NCI-H82 treated with DMSO at 0.1 percent for 48 hours (cell line): ENCODE results near the gene CACNA1D.

Source experiments
- DNase-seq: peaks from one replicate; lab custom pipeline; 2025; ENCODE audit not compliant: unreplicated experiment; lab: John Stamatoyannopoulos, UW

The CACNA1D gene

DNA sequence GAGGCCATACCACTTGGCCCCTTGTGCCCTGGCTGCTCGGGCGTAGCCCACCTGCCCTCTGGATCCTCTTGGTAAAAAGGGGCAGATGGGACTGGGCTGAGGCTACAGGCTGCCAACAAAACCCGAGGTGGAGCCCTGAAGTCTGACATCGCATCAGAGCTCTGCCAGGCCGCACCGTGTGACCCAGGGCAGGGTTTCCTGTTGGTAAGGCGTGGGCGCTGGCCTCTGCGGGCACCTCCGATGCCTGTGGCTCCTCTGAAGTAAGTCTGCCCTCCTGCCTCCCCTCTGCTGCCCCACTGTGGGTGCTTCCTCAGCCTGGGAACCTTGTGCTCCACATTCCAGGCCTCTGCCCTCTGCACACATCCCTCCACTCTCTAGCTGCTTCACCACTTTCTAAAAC, 342.9 kb downstream of the CACNA1D start:
- DNase-seq: no peak

DNA sequence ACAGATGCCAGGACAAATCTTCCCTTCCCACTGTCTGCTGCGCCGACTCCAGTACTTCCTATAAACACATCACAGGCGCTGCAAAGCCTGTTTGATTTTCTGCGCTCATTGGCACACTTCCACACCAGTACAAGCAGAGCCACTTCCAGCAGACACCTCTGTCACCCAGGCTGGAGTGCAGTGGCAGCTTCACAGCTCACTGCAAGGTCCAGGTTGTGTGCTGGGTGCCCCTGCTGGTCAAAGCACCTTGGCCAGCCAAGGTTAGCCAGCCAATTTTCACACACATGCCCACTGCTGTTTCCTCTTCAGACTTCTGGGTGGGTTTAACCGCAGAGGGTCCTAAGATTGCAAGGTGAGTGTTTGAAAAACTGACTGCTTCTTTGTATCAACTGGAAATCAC, 346.9 kb downstream of the CACNA1D start:
- DNase-seq: no peak

DNA sequence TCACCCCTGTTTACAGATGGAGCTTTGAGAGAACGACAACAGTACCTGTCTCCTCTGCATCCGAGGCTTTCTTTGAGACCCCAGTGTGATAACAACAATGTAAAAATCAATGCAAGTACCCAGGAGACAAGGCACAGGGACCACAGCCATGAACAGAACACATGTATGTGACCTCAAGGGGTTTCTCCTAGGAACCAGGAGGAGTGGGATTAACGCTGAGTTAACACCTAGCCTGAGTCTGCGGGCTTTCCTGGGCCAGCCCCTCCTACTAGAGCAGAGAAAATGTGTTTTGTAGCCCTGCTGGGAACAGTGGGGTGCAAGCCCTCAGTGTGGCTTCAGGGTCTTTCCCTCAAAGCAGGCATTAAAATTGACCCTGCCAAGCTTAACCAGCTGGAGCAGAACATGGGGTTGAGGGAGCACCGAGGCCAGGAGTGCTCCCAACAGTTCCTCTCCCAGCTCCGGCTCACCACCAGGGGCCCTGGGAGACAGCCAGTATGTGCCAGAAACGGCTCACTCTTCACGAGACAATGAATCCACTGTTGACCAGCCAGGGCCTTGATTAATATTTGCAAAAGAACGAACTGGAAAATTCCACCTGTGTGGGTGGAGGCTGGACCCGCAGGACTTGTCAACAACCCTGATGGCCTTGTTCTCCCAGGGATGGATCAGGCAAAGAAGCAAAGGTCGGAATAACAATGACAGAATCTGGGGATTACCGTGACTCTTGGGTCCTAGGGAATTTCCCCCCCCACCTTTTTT, 348.2 kb downstream of the CACNA1D start:
- DNase-seq: no peak

DNA sequence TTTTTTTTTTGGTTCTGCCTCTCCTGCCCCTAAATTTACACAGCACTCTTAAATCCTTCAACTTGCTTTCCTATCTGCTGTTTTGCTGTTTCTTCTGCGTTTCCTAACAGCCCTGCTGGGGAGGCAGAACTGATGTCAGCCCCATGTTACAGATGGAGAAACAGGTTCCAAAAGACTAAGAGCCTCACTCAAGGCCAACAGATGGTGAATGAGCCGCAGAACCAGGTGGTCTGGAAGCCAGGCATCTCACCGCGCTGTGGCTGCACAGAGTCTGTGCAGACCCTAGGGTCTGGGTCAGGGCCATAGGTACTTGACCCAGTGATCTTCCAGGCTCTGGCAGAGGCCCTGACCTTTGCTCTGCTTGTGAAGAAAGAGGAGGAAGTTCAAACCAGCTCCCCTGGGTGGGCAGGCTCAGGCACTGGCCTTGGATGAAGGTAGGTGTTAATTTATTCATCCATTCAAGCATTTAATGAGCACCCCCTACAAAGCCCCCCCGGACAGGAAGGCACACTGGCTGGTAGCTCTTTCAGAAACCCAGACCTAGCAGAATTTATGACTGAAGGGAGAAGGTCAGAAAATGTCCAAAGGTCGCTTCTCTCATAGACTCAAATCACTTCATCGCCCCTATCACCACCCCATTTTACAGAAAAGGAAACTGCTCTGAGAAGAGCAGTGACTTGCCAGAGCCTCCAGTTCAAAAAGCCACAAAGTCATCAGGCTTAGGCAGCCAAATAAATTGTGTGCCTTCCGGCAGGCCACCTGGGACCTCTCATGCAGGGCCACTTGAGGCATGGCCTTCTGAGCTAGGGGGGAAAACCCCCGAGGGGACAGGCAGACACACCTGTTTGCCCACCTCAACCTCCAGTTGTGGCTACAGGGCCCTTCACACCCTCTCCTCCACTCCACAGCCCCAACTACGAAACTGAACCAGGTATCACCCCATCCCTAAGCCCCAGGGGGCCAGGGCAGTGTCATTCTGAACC, 349.1 kb downstream of the CACNA1D start:
- DNase-seq: no peak

DNA sequence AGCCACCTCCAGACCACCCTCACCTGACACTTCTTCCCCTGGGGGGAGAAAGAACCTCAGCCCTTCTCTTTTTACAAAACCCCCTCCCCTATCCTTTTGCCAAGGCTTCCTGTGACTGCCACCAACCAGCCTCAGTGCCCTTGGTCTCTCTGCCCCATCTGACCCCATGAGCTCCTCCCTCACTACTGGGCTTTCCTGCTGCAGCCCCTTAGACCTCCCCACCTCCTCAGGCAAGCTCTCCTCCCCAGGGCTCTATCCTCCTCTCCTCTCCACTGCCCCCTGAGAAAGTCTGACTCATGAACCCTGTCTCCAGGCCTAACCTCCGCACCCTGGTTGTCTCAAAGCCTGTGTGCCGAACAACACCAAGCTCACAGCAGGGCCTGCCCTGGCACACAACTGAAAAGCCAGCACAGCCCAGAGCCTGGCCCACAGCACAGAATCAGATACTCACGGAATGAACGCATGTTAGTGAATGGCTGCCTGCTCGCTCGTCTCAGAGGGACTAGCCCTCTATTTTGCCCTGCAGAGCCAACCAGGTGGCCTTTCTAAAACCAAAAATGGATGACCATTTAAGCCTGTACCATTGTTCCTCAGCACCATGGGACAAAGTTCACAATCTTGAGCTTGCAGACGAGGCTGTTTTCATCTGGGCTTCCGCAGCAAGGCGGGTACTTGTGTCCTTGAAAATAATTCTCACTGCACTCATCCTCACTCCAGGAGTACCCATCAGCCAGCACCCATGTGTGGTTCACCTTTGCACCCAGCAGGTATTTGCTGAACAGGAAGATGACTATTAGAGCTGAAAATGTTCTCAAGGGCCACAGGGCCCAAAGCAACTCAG, 350.1 kb downstream of the CACNA1D start:
- DNase-seq: no peak

DNA sequence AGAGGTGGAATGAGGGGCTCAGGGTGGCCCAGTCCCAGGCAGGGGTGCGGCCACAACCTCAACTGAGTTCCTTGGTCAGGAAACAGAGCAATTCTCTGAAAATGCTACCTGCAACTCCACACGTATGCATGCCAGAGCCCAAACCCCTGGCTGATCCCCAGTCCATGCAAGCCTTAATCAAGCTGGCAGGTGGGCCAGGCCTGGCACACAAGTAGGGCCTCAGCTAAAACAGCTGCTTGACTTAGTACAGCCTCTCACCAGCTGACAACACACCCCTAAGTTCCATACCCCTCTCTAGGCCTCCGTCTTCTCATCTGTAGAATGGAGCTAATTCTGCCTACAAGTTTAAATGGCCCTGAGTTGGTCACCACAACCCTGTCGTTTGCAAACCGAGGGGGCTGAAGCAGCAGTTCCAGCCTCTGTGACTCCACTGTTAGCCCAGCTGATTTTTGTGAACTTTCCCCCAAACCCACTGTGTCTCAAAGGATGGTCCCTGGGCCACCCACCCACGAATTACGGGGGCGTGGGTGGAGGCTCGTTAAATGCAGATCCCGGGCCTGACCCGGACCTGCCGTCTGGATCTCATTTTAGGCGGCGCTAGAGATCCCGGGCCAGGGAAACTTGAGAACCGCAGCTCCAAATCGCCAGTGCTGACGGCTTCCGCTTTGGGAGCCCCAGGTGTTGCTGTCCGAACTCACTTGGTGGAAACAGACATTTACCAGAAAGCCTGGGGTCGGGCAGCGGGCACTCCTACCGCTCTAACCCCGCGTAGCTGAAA, 350.9 kb downstream of the CACNA1D start:
- no peak for DNase-seq

DNA sequence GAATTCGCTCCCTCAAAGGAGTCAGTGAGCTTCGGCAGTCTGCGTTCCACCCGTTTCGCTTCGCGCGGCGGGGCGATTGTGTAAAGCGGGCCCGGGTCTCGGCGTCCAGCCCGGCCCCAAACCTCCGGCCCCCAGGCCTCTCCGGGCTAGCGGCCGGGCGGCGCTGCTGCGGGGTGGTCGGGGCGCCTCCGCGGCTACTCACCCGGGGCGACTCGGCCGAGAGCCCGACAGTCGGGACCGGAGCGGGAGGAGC, 351.4 kb downstream of the CACNA1D start:
- no peak for DNase-seq

DNA sequence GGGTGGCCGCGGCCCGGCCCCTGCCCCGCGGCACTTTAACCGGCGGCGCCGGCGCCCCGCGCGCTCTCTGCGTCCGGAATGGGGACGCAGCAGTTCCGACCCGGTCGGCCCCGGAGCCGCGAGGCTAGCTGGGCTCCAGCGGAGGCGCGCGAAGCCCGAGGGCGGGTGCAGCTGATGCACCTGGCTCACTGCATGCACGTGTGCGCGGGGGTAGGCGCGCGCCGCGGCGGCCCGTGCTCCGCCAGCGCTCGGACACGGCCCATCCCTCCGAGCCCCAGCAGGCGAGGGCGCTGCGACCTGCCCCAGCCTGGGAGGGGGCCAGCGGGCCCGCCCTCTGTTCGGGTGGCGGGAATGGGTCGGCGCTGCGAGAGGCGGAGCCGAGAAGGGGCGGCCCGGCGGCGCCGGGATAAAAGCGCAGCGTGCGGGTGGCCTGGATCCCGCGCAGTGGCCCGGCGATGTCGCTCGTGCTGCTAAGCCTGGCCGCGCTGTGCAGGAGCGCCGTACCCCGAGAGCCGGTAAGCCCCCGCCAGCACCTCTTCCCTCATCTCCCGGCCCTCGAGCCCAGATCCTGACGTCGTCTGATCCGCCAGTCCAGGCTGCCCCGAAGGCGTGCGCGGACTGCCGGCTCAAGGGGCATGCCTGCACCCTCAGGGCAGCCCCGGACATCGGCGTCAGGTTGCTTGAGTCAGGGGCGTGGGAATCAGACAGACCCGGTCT, 351.9 kb downstream of the CACNA1D start, which contains the start of the genes CHDH and IL17RB:
TSS of gene CHDH (minus strand) at position 286 of the 717 bp plus-strand sequence. CDS start 22,411 bp downstream, outside the sequence.
TSS of gene IL17RB (plus strand) at position 435 of the 717 bp plus-strand sequence. CDS start at position 456, 21 bp downstream.
- DNase-seq: no peak

DNA sequence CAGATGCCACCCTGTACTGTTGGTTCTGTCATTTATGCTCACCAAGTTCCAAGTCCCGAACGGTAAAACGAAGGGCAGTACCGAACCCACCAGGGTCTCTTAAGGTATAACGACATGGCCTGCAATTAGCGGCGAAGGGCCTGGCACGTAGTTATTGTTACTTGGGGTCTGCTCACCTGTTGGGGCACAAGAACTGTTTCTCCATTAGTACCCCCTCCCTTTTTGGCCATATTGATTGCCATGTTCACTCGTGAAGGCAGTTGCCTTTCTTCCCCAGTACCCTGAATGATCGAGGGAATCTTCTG, 352.4 kb downstream of the CACNA1D start:
- no peak for DNase-seq

DNA sequence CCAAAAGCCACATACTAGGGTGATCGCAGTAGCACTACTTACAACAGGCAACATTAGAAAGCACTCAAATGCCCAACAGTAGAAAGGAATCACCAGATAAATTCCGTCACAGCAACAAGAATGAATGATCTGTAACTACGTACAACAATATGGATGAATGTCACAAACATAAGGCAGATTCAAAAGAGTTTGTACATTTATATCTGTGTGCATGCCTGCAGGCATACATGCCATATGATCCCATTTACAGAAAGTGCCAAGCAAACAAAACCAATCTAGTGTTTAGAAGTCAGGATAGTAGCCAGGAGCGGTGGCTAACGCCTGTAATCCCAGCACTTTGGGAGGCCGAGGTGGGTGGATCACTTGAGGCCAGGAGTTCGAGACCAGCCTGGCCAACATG, 355.5 kb downstream of the CACNA1D start:
- no peak for DNase-seq

DNA sequence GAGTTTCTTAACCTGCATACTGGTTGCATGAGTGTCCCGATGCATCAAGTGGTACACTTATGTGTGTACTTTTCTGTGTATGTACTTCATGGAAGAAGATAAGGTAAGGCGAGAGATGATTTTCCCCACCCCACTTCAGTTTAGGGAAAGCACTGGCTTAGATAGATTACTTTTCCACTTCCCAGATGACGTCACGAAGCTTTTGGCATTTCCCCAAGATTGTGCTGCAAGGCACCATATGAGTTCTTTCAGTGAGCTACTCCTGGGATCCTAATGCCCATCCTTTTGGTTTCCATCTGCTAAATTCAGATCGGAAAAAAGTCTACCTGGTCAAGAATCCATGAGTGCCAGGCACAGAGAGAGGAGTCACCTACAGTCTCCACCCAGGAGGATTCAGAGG, 356.5 kb downstream of the CACNA1D start:
- DNase-seq: no peak

DNA sequence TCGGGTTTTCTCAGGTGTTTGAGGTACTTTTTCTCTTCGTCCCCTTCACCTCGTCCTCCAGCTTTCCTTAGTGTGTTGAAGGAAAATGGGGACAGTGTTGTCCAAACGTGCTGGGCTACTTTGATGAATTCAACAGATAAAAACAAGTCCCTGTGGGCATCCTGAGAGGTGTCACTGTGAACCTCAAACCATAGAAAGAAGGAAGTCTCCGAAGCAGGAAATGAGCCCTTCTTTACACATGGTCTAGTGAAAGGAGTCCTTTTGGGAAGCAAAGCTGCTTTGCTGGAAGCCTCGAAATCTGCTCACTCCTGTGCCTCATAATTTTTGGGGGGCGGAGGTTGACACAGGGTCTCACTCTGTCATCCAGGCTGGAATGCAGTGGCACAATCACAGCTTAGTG, 362.6 kb downstream of the CACNA1D start:
- no peak for DNase-seq

DNA sequence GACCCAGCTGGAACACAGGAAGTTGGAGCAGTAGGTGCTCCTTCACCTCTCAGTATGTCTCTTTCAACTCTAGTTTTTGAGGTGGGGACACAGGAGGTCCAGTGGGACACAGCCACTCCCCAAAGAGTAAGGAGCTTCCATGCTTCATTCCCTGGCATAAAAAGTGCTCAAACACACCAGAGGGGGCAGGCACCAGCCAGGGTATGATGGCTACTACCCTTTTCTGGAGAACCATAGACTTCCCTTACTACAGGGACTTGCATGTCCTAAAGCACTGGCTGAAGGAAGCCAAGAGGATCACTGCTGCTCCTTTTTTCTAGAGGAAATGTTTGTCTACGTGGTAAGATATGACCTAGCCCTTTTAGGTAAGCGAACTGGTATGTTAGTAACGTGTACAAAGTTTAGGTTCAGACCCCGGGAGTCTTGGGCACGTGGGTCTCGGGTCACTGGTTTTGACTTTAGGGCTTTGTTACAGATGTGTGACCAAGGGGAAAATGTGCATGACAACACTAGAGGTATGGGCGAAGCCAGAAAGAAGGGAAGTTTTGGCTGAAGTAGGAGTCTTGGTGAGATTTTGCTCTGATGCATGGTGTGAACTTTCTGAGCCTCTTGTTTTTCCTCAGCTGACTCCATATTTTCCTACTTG, 363.8 kb downstream of the CACNA1D start:
- no peak for DNase-seq

DNA sequence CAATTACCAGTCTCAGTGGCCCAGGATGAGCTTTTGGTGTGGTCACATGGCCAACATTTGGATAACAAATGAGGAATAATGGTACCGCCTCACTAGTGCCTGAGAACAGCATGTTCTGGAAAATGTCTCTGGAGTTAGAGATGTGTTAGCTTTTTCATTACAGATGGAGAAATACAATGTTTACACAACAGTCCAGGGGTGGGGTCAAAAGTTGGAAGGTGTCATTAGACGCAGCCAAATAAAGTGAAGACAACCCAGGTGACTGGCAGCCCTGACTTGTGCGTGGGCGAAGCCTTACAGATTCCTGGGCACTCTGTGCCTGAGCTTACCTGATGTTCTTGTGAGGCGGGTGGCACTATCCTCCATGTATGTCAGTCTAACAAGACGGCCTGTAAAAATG, 364.8 kb downstream of the CACNA1D start:
- DNase-seq: no peak

DNA sequence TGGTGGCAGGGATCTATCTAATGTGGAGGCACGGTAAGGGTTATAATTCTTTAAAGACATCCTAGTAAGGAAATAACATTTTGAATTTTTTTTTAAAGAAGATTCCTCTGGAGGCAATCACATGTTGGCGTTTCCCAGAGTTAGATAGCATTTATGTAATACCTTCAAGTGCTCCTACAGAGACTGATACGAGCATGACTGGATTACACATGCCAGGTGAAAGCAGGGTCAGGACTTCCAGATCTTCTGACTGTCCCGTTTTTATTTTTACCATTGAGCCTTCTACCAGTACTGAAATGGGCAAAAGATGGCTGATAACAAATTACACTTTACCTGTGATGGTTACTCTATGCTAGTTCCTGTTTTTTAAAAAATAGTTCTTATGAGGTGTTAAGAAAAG, 365.8 kb downstream of the CACNA1D start:
- DNase-seq: no peak

DNA sequence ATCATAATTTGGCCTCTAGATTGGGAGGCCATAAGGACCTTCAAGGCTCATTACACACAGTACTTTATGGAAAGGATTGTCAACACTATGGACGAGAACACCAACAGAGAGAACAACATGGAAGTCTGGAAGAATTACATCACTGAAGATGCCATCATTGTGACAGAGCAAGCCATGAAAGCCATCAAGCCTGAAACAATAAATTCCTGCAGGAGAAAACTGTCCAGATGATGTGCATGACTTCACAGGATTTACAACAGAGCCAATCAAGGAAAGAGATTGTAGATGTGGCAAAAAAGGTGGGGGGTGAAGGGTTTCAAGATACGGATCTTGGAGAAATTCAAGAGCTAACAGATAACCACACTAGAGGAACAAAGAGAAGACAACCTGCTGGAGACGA, 367.8 kb downstream of the CACNA1D start:
- no peak for DNase-seq

DNA sequence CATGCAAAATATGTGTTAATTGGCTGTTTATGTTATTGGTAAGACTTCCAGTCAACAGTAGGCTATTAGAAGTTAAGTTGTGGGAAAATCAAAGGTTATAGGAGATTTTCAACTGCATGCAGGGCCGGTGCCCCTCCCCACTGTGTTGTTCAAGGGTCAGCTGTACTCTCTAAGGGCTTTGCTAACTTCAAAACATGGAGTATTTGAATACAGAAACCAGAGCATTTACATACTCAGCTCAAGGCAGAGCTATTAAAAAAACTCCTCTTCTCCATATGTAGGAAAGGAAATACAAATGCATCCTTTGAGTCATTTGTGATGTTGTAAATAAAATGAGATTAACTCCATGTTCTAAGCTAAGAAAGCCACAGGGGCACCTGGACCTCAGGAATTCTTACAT, 368.7 kb downstream of the CACNA1D start:
- no peak for DNase-seq
